HUDEP-2 (cell line): ENCODE measurements around the gene LRRC4B.
"Not testable (repeated sequence)": the region's sequence is repeated elsewhere in the genome, so short reads cannot be mapped to it uniquely, and the experiment has no call there.

Experiments used
- DNase-seq, 76 experiments: peaks; one replicate each; lab custom pipeline; 2025; ENCODE audit not compliant: unreplicated experiment in 76 of 76; lab: John Stamatoyannopoulos, UW

LRRC4B gene, protein sequence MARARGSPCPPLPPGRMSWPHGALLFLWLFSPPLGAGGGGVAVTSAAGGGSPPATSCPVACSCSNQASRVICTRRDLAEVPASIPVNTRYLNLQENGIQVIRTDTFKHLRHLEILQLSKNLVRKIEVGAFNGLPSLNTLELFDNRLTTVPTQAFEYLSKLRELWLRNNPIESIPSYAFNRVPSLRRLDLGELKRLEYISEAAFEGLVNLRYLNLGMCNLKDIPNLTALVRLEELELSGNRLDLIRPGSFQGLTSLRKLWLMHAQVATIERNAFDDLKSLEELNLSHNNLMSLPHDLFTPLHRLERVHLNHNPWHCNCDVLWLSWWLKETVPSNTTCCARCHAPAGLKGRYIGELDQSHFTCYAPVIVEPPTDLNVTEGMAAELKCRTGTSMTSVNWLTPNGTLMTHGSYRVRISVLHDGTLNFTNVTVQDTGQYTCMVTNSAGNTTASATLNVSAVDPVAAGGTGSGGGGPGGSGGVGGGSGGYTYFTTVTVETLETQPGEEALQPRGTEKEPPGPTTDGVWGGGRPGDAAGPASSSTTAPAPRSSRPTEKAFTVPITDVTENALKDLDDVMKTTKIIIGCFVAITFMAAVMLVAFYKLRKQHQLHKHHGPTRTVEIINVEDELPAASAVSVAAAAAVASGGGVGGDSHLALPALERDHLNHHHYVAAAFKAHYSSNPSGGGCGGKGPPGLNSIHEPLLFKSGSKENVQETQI

DNA sequence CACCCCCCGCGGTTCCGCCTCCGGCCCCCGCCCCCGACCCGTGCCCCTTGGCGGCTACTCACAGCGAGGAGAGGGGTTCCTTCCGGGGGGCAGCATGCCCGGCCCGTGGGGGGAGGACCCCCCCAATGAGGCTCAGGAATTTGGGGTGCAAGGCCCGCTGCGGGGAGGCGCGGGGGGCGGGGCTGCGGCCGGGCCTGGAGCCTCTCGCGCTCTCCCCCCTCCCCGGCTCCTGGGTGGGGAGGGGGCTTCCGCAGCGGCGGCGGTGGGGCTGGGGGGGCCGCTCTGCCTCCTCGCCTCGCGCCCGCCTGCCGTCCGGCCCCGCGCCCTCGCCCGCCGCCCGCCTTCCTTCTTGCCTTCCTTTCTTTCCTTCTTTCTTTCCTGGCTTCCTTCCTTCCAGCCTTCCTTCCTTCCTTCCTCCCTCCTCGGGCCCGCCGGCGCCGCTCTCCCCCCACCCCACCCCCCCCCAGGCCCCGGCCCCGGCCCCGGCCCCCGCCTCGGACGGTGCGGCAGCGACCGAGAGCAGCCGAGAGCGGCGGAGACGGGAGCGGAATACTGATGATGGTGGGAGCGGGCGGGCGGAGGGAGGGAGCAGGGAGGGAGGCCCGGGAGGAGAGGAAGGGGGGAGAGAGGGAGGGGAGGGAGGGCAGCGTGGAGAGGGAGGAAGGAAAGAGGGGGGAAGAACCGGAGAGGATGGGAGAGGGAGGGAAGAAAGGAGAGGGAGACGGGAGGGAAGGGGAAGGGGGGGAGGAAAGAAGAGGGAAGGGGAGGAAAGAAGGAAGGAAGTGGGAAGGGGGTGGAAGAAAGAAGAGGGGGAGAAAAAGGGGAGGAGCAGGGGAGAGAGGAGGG, at the start of gene LRRC4B:
TSS of gene LRRC4B (minus strand) at position 554 of the 846 bp plus-strand sequence. CDS start 19,597 bp downstream, outside the sequence.
- DNase-seq = no peak

DNA sequence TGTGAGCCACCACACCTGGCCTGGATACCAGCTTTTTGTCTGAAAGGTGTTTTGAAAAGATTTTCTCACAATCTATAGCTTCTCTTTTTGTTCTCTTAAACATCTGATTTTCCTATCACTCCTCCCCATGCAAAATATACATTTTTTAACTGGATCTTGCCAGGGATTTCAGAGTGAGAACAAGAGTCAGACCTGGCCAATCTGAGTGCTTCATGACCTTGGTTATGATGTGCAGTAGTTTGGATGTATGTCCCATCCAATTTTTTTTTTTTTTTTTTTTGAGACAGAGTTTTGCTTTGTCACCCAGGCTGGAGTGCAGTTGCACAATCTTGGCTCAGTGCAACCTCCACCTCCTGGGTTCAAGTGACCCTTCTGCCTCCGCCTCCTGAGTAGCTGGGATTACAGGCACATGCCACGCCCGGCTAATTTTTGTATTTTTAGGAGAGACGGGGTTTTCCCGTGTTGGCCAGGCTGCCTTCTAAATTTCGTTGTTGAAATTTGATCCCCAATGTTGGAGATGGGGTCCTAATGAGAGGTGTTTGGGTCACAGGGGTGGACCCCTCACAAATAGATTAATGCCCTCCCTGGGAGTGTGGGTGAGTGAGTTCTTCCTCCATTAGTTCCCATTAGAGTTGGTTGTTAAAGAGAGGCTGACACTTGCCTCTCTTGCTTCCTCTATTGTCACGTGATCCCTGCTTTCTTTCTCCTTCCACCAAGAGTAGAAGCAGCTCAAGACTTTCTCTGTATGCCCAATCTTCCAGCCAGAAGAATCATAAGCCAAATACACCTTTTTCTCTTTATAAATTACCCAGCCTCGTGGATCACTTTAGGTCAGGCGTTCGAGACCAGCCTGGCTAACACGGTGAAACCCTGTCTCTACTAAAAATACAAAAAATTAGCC, 44.5 kb upstream of the LRRC4B start:
- DNase-seq = not testable (repeated sequence)

DNA sequence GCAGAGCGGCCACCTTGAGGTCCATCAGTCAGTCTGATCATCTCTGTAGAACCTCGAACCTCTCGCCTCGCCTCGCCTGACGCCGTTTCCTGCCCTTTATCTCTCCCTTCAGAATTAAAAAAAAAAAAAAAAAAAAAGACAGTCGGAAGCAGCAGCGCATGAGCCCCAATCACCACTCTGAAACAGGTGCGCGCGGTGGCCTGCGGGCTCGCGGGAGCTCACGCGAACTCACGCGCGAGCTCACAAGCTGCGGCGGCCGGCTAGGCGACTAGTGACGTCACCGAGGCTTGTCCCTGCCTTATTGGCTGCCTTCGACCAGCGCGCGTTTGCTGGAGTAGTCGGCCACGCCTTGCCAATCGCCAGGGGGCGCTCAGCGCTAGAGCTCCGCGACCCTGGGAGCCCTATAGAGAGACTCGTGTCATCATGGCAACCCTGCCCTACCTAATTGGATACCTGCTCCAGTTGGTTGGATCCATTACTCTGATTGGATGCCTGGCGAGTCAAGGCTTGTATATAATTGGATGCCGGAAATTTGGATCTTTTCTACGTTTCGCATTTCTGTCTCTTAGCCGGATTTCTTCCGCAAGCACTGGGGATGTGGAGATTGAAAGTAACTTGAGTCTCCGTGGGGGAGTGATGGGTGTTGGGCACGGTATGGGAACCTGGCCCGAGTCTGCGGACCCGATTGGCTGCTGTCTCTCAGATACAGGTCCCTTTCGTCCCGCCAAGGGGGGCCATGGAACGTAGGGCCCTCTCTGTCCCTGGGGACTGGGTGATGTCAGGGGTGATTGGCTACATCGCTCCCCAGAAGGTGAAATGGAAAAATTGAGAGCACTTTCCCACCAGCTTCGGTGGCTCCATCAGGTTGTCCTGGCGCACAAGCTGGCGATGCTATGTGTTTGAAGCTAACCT, 39.9 kb upstream of the LRRC4B start:
- peak in 74 of 76 experiments; percentile 28 to 95 (median 83) for DNase-seq

DNA sequence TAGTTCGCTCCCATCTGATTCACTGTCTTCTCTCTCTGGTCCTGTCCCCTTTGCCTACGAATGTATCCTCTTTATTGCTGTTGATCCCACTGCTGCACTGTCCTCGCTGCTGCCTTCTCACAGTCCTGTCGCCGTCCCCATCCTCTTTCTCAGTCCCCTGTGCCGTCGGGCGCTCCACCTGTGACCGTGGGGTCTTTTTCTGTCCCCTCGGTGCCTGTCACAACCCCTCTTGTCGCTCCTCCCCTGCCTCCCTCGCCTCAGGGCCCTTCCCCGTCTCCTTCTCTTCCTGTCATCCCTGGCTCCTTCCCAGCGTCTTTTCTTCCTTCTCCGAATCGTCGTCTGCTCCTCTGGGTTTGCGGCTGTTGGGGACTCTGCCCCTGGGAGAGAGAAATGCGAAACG, 39.2 kb upstream of the LRRC4B start:
- no peak for DNase-seq

DNA sequence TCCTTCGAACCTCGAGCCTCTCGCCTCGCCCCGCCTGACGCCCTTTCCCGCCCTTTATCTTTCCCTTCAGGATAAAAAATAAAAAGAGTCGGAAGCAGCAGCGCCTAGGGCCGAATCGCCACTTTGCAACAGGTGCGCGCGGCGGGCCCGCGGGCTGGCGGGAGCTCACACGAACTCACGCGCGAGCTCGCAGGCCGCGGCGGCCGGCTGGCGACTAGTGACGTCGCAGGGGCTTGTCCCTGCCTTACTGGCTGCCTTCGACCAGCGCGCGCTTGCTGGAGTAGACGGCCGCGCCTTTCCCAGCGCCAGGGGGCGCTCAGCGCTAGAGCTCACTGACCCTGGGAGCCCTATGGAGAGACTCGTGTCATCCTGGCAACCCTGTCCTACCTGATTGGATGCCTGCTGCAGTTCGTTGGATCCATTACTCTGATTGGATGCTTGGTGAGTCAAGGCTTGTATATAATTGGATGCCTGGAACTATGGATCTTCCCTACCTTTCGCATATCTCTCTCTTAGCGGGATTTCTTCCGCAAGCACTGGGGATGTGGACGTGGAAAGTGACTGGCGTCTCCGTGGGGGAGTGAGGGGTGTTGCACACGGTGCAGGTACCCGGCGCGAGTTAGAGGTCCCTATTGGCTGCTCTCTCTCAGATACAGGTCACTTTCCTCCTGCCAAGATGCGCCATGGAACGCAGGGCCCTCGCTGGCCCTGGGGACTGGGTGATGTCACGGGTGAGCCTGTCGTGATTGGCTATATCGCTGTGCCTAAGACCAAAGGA, 38.0 kb upstream of the LRRC4B start:
- DNase-seq = peak in 1 of 76 experiments; percentile 20

DNA sequence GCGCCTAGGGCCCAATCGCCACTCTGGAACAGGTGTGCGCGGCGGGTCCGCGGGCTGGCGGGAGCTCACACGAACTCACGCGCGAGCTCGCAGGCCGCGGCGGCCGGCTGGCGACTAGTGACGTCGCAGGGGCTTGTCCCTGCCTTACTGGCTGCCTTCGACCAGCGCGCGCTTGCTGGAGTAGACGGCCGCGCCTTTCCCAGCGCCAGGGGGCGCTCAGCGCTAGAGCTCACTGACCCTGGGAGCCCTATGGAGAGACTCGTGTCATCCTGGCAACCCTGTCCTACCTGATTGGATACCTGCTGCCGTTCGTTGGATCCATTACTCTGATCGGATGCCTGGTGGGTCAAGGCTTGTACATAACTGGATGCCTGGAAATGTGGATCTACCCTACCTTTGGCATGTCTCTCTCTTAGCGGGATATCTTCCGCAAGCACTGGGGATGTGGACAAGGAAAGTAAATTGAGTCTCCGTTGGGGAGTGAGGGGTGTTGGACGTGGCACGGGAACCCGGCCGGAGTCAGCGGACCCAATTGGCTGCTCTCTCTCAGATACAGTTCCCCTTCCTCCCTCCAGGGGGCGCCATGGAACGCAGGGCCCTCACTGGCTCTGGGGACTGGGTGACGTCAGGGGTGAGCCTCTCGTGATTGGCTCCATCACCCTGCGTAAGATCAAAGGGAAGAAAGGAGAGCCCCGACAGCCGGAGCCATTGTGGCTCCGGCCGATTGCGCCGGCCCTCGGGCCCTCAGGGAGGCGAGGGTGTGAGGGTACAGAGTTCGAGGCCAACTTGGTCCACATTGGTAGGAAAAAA, 36.2 kb upstream of the LRRC4B start:
- peak in 7 of 76 experiments; percentile 5 to 27 (median 11) for DNase-seq

DNA sequence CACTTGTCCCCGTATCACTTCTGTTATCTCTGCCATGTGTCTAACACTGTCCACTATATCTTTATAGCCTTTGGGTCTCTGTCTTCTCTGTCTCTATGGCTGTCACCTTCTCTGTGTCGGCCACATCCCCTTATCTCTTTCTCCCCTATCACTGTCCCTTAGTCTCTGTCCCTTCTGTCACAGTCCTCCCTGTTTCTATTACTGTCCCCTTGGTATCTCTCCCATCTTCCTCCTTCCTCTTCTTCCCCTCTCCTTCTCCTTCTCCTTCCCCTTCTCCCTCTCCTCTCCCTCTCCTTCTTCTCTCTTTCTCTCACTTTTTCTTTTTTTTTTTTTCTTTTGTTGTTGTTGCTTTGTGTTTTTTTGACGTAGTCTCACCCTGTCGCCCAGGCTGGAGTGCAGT, 34.7 kb upstream of the LRRC4B start:
- DNase-seq = peak in 8 of 76 experiments; percentile 9 to 48 (median 14)

DNA sequence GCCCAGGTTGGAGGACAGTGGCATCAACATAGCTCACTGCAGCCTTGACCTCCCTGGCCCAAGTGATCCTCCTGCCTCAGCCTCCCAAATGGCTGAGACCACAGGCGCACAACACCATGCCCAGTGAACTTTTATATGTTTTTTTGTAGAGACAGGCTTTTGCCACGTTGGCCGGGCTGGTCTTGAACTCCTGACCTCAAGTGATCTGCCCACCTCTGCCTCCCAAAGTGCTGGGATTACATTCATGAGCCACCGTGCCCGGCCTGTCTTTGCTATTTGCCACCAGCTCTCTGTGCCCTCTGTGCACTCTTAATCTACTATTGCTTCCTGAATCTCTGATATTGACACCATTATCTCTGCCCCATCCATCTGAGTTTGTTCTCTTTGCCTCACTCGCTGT, 34.3 kb upstream of the LRRC4B start:
- peak in 3 of 76 experiments; percentile 13 to 15 (median 15) for DNase-seq

DNA sequence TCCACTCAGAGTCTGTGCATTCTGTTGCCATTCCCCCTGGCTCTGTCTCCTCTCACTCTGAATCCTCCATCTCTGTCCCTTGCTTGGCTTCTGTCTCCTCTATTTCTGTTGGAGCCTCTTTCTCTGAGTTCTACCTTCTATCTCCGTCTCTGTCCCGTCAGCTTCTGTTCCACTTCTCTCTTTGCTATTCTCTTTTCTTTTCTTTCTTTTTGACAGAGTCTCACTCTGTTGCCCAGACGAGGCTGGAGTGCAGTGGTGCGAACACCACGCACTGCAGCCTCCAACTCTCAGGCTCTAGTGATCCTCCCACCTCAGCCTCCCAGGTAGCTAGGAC, 33.8 kb upstream of the LRRC4B start:
- DNase-seq = no peak

DNA sequence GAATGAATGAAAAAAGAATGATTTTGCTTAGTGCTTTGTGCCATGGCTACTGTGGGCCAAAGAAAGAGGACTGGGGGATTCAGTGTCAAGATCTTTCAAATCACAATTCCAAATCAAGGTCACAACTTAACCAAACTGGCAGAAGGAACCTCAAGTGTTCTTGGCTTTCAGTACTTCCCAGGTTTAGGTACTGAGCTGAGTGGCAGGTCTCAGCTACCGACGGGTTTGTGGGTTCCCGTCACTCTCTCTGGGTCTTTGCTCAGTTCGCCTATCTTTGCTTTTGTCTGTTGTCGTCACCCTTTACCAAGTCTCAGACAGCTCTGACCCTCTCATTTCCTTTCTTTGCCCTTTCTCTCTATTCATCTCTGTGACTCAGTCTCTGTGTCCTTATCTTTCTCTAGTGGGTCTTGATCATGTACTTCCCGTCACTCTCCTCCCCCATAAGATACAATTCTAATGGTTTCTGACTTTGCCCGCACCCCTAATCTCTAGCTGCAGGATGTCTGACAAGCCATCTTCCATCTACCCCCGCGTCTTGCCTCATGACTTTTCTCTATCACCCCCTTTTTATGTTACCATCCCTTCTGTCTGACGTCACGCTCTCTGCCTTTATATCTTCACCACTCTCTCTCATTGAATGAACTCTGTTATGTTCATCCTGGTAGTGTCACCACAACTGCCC, 33.3 kb upstream of the LRRC4B start:
- peak in 67 of 76 experiments; percentile 13 to 93 (median 65) for DNase-seq

DNA sequence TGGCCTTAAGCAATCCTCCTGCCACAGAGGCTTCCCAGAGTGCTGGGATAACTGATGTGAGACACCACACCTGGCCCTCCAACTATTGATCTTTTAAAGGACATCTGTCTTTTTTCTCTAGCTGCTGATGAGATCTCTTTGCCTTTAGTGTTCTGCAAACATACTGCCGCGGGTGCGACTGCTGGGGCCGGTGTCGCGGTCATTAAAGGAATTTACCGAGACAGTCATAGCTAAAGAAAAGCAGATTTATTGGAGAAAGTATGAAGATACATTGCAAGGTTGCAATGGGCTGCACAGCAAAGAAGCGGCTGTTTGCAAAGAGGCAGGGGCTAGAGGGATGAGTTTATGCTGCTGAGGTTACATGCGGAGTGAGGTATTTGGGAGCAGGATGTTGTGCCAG, 31.2 kb upstream of the LRRC4B start:
- DNase-seq = no peak

DNA sequence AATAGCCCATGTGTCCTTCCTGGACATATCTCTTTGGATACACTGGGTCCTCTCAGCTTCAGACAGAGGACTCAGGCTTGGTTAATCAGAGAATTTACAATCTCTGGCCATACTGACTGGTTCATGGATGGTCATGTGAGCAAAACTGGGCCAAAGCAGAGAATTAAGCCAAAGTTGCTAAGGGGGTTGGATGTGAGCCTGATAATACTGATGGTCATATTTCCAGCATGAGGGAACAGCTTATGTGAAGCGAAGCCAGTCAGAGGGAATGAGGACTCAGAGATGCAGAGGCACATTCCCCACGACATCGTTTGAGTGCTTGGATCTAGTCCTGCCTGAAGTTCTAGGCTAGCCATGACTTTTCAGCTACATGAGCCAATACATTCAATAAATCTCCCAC, 22.0 kb upstream of the LRRC4B start:
- no peak for DNase-seq

DNA sequence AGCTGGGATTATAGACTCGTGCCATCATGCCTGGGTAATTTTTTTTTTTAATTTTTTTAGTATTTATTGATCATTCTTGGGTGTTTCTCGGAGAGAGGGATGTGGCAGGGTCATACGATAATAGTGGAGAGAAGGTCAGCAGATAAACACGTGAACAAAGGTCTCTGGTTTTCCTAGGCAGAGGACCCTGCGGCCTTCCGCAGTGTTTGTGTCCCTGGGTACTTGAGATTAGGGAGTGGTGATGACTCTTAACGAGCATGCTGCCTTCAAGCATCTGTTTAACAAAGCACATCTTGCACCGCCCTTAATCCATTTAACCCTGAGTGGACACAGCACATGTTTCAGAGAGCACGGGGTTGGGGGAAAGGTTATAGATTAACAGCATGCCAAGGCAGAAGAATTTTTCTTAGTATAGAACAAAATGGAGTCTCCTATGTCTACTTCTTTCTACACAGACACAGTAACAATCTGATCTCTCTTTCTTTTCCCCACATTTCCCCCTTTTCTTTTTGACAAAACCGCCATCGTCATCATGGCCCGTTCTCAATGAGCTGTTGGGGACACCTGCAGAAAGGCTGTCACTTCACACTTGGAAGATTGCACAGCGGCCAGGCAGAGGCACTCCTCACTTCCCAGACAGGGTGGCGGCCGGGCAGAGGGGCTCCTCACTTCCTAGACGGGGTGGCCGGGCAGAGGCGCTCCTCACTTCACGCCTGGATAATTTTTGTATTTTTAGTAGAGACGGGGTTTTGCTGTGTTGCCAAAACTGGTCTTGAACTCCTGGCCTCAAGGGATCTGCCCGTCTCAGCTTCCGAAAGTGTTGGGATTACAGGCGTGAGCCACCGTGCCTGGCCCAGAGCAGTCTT, 13.8 kb upstream of the LRRC4B start:
- DNase-seq = not testable (repeated sequence)

DNA sequence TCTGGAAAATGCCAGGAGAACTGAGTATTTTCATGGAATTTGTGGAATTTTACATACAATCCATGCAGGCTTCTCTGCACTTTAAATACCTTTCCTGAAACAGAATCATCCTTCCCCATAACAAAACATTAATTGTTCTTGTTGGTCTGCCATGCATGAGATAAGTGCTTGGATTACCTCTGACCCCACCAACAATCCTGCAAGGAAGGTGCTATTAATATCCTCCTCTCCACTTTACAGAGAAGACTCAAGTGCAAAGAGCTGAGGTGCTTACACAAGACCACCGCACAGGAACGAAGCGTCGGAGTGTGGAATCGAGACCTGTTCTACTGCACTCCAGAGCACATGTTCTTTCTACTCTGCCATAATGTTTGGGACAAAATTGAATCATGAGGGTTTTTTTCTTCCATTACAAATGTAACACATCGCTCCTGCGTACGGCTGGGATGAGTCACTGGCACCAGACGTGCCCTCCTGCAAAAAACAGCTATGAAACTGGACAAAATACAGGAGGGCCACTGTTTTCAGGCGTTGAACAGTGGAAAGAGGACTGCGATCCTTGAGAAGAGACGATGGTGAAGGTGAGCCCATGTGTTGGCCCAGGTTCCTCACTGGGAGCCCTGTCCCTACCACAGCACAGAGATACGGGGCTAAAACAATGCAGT, 12.9 kb upstream of the LRRC4B start:
- no peak for DNase-seq

DNA sequence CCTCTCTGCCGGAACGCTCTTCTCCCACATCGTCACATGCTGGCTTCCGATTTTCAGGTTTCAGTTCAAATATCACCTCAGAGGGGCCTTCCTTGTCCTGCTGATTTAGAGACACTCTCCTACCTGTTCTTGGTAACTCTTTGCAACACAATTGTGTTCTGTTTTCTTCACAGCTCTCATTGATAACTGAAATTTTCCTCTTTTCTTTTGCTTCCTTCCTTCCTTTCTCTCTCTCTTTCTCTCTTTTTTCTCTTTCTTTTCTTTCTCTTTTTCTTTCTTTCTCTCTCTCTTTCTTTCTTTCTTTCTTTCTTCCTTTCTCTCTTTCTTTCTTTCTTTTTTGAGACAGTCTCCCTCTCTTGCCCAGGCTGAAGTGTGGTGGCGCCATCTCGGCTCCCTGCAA, 12.0 kb upstream of the LRRC4B start:
- DNase-seq = no peak
